Right lobe of liver (tissue), 4 donors: ENCODE data around the gene OAF.

Experiments used
- POLR2A ChIP-seq: fragments of 450-650 bp; IDR thresholded peaks from one replicate; pipeline ENCODE4 v1.6.1; 2017; ENCODE audit warnings: antibody characterized with exemption, mild to moderate bottlenecking
- TF ChIP-seq, protein P1 (sequence below), 4 donors: fragments of 200-600 bp in 3 of 4; fragments of 450-650 bp in 1 of 4; IDR thresholded peaks; one replicate each; pipeline versions ENCODE4 v1.5.1 to v1.8.0; 2016 to 2022; ENCODE audit warnings: antibody characterized with exemption in 4 of 4, mild to moderate bottlenecking in 2 of 4
- donor health status: DM: no; HTN: no; CAD: no.
- donor health status: DM: no; HTN: no; CAD: no.
- donor health status: DM: no; HTN: yes; CAD: no.

DNA sequence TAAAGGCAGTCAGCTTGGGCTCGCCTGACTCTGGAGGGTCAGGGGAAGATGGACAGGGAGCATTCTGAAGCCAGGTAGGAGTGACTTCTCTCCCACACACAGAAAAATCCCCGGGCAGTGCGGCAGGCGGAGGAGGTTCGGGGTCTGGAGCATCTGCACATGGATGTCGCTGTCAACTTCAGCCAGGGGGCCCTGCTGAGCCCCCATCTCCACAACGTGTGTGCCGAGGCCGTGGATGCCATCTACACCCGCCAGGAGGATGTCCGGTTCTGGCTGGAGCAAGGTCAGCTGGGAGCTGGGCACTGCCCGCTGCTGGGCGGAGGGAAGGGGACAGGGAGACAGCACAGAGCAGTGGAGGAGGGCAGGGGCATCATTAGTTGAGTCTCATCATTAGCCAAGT is 15.9 kb downstream of the OAF start:
- peak; percentile 17 for TF ChIP-seq POLR2A
- TF ChIP-seq, protein P1, sequence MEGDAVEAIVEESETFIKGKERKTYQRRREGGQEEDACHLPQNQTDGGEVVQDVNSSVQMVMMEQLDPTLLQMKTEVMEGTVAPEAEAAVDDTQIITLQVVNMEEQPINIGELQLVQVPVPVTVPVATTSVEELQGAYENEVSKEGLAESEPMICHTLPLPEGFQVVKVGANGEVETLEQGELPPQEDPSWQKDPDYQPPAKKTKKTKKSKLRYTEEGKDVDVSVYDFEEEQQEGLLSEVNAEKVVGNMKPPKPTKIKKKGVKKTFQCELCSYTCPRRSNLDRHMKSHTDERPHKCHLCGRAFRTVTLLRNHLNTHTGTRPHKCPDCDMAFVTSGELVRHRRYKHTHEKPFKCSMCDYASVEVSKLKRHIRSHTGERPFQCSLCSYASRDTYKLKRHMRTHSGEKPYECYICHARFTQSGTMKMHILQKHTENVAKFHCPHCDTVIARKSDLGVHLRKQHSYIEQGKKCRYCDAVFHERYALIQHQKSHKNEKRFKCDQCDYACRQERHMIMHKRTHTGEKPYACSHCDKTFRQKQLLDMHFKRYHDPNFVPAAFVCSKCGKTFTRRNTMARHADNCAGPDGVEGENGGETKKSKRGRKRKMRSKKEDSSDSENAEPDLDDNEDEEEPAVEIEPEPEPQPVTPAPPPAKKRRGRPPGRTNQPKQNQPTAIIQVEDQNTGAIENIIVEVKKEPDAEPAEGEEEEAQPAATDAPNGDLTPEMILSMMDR (IDR thresholded peaks at IDR 0.05) = no peak
